DND-41 (cell line): ENCODE data around the gene CHSY1.

ENCODE experiments used
- ATAC-seq: fragments of 200-7000 bp; cut with Tn5 transposase; 3 replicates; pipeline ENCODE4 v1.9.1; 2021; ENCODE audit warnings: low read depth; ENCODE audit not compliant: insufficient read depth
- DNase-seq: peaks from one replicate; pipeline ENCODE4 v3.0.0-alpha.2; 2020
- H2AFZ ChIP-seq: 2 replicates; pipeline ENCODE4 v1.6.0; 2012; ENCODE audit warnings: low read depth, low read length
- H3K27ac ChIP-seq: 2 replicates; pipeline ENCODE4 v1.5.1; 2012; ENCODE audit warnings: low read length, inconsistent platforms
- H3K27me3 ChIP-seq: fragments of 200-600 bp; sonication (generic); 2 replicates; pipeline ENCODE4 v1.6.0; 2012; ENCODE audit warnings: low read length, mild to moderate bottlenecking, inconsistent platforms; ENCODE audit not compliant: insufficient read depth, poor library complexity
- H3K36me3 ChIP-seq: 2 replicates; pipeline ENCODE4 v1.5.1; 2012; ENCODE audit warnings: low read length, inconsistent platforms; ENCODE audit not compliant: insufficient read depth
- H3K4me1 ChIP-seq: 2 replicates; pipeline ENCODE4 v1.5.1; 2012; ENCODE audit warnings: mild to moderate bottlenecking, low read length; ENCODE audit not compliant: insufficient read depth
- H3K4me2 ChIP-seq: 2 replicates; pipeline ENCODE4 v1.6.0; 2012; ENCODE audit warnings: mild to moderate bottlenecking, moderate library complexity, low read length, inconsistent platforms; ENCODE audit not compliant: insufficient read depth
- H3K4me3 ChIP-seq, 2 experiments: fragments of 200-600 bp in 1 of 2; shearing (Covaris generic) in 1 of 2; 2 replicates each; pipeline ENCODE4 v1.5.1; 2012 to 2016; ENCODE audit warnings: inconsistent platforms in 2 of 2, low read length in 2 of 2, mild to moderate bottlenecking in 2 of 2, low read depth in 1 of 2, moderate library complexity in 1 of 2
- H3K79me2 ChIP-seq: 2 replicates; pipeline ENCODE4 v1.6.0; 2012; ENCODE audit warnings: low read length, inconsistent platforms; ENCODE audit not compliant: insufficient read depth
- H3K9ac ChIP-seq: 2 replicates; pipeline ENCODE4 v1.6.0; 2012; ENCODE audit warnings: low read depth, mild to moderate bottlenecking, inconsistent platforms, low read length, moderate library complexity
- H3K9me3 ChIP-seq: 2 replicates; pipeline ENCODE4 v1.5.1; 2012; ENCODE audit warnings: low read length, moderate library complexity, mild to moderate bottlenecking, inconsistent platforms; ENCODE audit not compliant: insufficient read depth, severe bottlenecking
- H4K20me1 ChIP-seq: 2 replicates; pipeline ENCODE4 v1.6.0; 2012; ENCODE audit warnings: low read length; ENCODE audit not compliant: insufficient read depth
- CTCF ChIP-seq: IDR thresholded peaks from 2 replicates; pipeline ENCODE4 v1.5.1; 2012; ENCODE audit warnings: borderline replicate concordance, low read length, moderate library complexity, mild to moderate bottlenecking; ENCODE audit not compliant: poor library complexity, severe bottlenecking; ENCODE audit errors: extremely low read depth
- EZH2 ChIP-seq: IDR thresholded peaks from 3 replicates; pipeline ENCODE4 v1.6.1; 2012; ENCODE audit warnings: borderline replicate concordance, low read depth, mild to moderate bottlenecking, moderate library complexity, low read length, inconsistent platforms; ENCODE audit not compliant: severe bottlenecking

Gene CHSY1

GRCh38 chr15:101171954-101172353, 79.9 kb downstream of the CHSY1 start:
- Histone ChIP-seq H3K79me2 (no peaks in the 10 kb centered on the region), H4K20me1 (no peaks in the 10 kb centered on the region), H3K9me3 (no peaks in the 10 kb centered on the region), H3K4me1 (peaks cover 80% of the 10 kb centered on the region), H3K4me3 (no peak overlapping the region), H3K27me3 (no peaks in the 10 kb centered on the region), H3K4me2 (peak overlapping the region; percentile 17; the same call in 1 of the 2 replicates), H2AFZ (no peak overlapping the region), H3K36me3 (peaks cover 20% of the 10 kb centered on the region), H3K27ac (peak overlapping the region; percentile 83), H3K9ac (peak overlapping the region; percentile 48)
- TF ChIP-seq CTCF: no peak
- TF ChIP-seq EZH2: no peak
- DNase-seq: peak; percentile 40
- no peak for ATAC-seq

GRCh38 chr15:101170568-101171350, 81.1 kb downstream of the CHSY1 start:
- peaks cover 8% of the 10 kb centered on the region for H3K9me3 ChIP-seq
- no peaks in the 10 kb centered on the region for H4K20me1 ChIP-seq
- ATAC-seq (no peak), DNase-seq (no peak)
- peaks cover 15% of the 10 kb centered on the region for H3K36me3 ChIP-seq
- no peak overlapping the region for H3K4me3 ChIP-seq
- H3K4me2 ChIP-seq: no peak overlapping the region
- no peak for TF ChIP-seq CTCF
- H3K9ac ChIP-seq: no peak overlapping the region
- H3K27me3 ChIP-seq: no peaks in the 10 kb centered on the region
- H3K27ac ChIP-seq: peak overlapping the region; percentile 83
- H3K79me2 ChIP-seq: no peaks in the 10 kb centered on the region
- H3K4me1 ChIP-seq: peaks cover 82% of the 10 kb centered on the region
- H2AFZ ChIP-seq: no peak overlapping the region

GRCh38 chr15:101169495-101170071, 82.3 kb downstream of the CHSY1 start:
- H3K4me2 ChIP-seq: peak overlapping the region; percentile 79; the same call in 1 of the 2 replicates
- H3K27ac ChIP-seq: peak overlapping the region; percentile 89
- no peak for ATAC-seq
- H4K20me1 ChIP-seq: no peaks in the 10 kb centered on the region
- H3K4me1 ChIP-seq: peaks cover 75% of the 10 kb centered on the region
- H3K36me3 ChIP-seq: peaks cover 4% of the 10 kb centered on the region; the same call in 1 of the 2 replicates
- TF ChIP-seq EZH2: no peak
- TF ChIP-seq CTCF: no peak
- H3K79me2 ChIP-seq: no peaks in the 10 kb centered on the region
- no peaks in the 10 kb centered on the region for H3K27me3 ChIP-seq
- no peak overlapping the region for H2AFZ ChIP-seq
- peak; percentile 15 for DNase-seq
- no peak overlapping the region for H3K4me3 ChIP-seq
- H3K9me3 ChIP-seq: peaks cover 16% of the 10 kb centered on the region
- peak overlapping the region; percentile 44 for H3K9ac ChIP-seq
